Transverse colon (tissue), 4 donors: ENCODE results near the gene ZNF827. TPM values are rescaled to one million over a fixed set of nuclear protein-coding genes. Genes with fewer than 3 reads are reported as not detected.
"Not testable (repeated sequence)": the region's sequence is repeated elsewhere in the genome, so short reads cannot be mapped to it uniquely, and the experiment has no call there.

Experiments
- DNase-seq: peaks from one replicate; pipeline ENCODE4 v3.0.0-alpha.2; 2019
- H3K27ac ChIP-seq, 4 donors: fragments of 200-600 bp; sonication (generic); 2 replicates each; pipeline ENCODE4 v1.5.1; 2016 to 2018; ENCODE audit warnings: inconsistent platforms in 4 of 4
- H3K27me3 ChIP-seq: fragments of 200-600 bp; sonication (generic); 2 replicates; pipeline ENCODE4 v1.5.1; 2017; ENCODE audit warnings: inconsistent platforms
- H3K36me3 ChIP-seq, 4 donors: fragments of 200-600 bp; sonication (generic); 2 replicates each; pipeline ENCODE4 v1.5.1; 2017 to 2019; ENCODE audit warnings: inconsistent platforms in 4 of 4
- H3K4me1 ChIP-seq, 4 donors: fragments of 200-600 bp; sonication (generic); 2 replicates each; pipeline ENCODE4 v1.5.1; 2017 to 2020; ENCODE audit warnings: inconsistent platforms in 4 of 4
- H3K4me3 ChIP-seq, 4 donors: fragments of 200-600 bp; sonication (generic); 1 replicate in 1 of 4; 2 replicates in 3 of 4; pipeline versions ENCODE4 v1.5.1 to v1.6.1; 2017 to 2019; ENCODE audit warnings: inconsistent platforms in 4 of 4
- H3K9me3 ChIP-seq, 2 donors: fragments of 200-600 bp; sonication (generic); 2 replicates each; pipeline ENCODE4 v1.5.1; 2017 to 2019; ENCODE audit warnings: inconsistent platforms in 2 of 2
- CTCF ChIP-seq, 5 experiments: fragments of 200-600 bp in 3 of 5; fragments of 450-650 bp in 2 of 5; sonication (generic) in 3 of 5; IDR thresholded peaks; 1 replicate in 2 of 5; 2 replicates in 3 of 5; pipeline ENCODE4 v1.5.1; 2016 to 2017; ENCODE audit warnings: antibody characterized with exemption in 5 of 5, inconsistent platforms in 3 of 5, mild to moderate bottlenecking in 2 of 5, moderate library complexity in 1 of 5
- EP300 ChIP-seq: sonication (generic); formaldehyde crosslinking; IDR thresholded peaks from one replicate; pipeline ENCODE4 v1.6.1; 2017; ENCODE audit warnings: antibody characterized with exemption, low read depth
- POLR2A ChIP-seq: fragments of 450-650 bp; IDR thresholded peaks from one replicate; pipeline ENCODE4 v1.6.1; 2016; ENCODE audit warnings: antibody characterized with exemption, mild to moderate bottlenecking, moderate library complexity
- POLR2AphosphoS5 ChIP-seq, 3 donors: sonication (generic); formaldehyde crosslinking; IDR thresholded peaks; one replicate each; pipeline ENCODE4 v1.6.1; 2016; ENCODE audit warnings: antibody characterized with exemption in 3 of 3
- WGBS, 2 donors: methylation state at CpG; one replicate each; pipeline ENCODE4 v1.1.5; 2018; ENCODE audit warnings: low coverage in 1 of 2; 5-methylcytosine and 5-hydroxymethylcytosine counted together
- in situ Hi-C, 4 donors: fragments of 200-750 bp; cut with MboI; loops; one replicate each; pipeline versions ENCODE4 v1.15.0 to v1.15.1; 2017; ENCODE audit warnings: low sequenced_read_pairs in 3 of 4, low pct_ligation_motif_present in 1 of 4, low pct_unique_long_range_greater_than_20kb in 1 of 4
- intact Hi-C: fragments of 100-400 bp; cut with DNase I; formaldehyde crosslinking; loops from one replicate; pipeline ENCODE4 v1.15.1; 2023; ENCODE audit warnings: low total_unique reads
- total RNA-seq, 4 donors: library from RNA; depleted of rRNA; stranded (reverse); fragments of >200 nt; gene quantifications; one replicate each; pipeline ENCODE4 v1.1.0, GENCODE V29; 2016

The ZNF827 gene
- total RNA-seq, 4 donors from 2014 or later: 22.5 to 61.3 (median 29.2) TPM

GRCh38 chr4:145840162-145840768, 98.4 kb downstream of the ZNF827 start:
- no peak for DNase-seq
- intact Hi-C loops: no loop called here
- 56 to 62% methylated on average over 3 of the region's 3 CpGs for WGBS, 2 donors

GRCh38 chr4:145839151-145839550, 99.5 kb downstream of the ZNF827 start:
- 85 to 86% methylated on average over 1 to 10 of the region's 10 CpGs for WGBS, 2 donors
- Histone ChIP-seq H3K27me3 (no peaks in the 10 kb centered on the region), H3K4me3 (no peak overlapping the region), H3K9me3 (no peaks in the 10 kb centered on the region), H3K27ac (no peak overlapping the region), H3K36me3 (no peaks in the 10 kb centered on the region), H3K4me1 (peaks cover 0 to 4% (median 0%) of the 10 kb centered on the region in 4 donors)
- intact Hi-C loops (no loop called here), in situ Hi-C loops (no loop called here)
- no peak for DNase-seq
- TF ChIP-seq CTCF (IDR thresholded peaks at IDR 0.05): no peak
- no peak for TF ChIP-seq POLR2AphosphoS5 (IDR thresholded peaks at IDR 0.05)
- TF ChIP-seq EP300: no peak
- no peak for TF ChIP-seq POLR2A

More at GRCh38 chr4:145840162-145840768, 98.4 kb downstream of the ZNF827 start:
- TF ChIP-seq POLR2AphosphoS5 (IDR thresholded peaks at IDR 0.05) (no peak), EP300 (no peak), POLR2A (no peak), CTCF (IDR thresholded peaks at IDR 0.05) (peak; percentile 34 to 51 (median 44))
- Histone ChIP-seq H3K9me3 (no peaks in the 10 kb centered on the region), H3K27me3 (no peaks in the 10 kb centered on the region), H3K36me3 (no peaks in the 10 kb centered on the region), H3K4me1 (peaks cover 0 to 4% (median 0%) of the 10 kb centered on the region in 4 donors), H3K4me3 (no peak overlapping the region), H3K27ac (no peak overlapping the region)
- in situ Hi-C loops: no loop called here

- H3K9me3 ChIP-seq, intact Hi-C loops, in situ Hi-C loops, DNase-seq, H3K4me1 ChIP-seq, H3K4me3 ChIP-seq, H3K36me3 ChIP-seq, H3K27me3 ChIP-seq, H3K27ac ChIP-seq: not testable (repeated sequence)
- 89 to 93% methylated on average over 1 to 4 of the region's 4 CpGs for WGBS, 2 donors
Measured at GRCh38 chr4:145832384-145832783, 106.2 kb downstream of the ZNF827 start.

GRCh38 chr4:145830699-145831098, 107.9 kb downstream of the ZNF827 start:
- peaks cover 0 to 6% (median 0%) of the 10 kb centered on the region in 4 donors for H3K4me1 ChIP-seq
- H3K9me3 ChIP-seq: no peaks in the 10 kb centered on the region
- WGBS, 2 donors: 79 to 81% methylated on average over 3 of the region's 3 CpGs
- in situ Hi-C loops (no loop called here), intact Hi-C loops (no loop called here)
- H3K27ac ChIP-seq: no peak overlapping the region
- H3K36me3 ChIP-seq: no peaks in the 10 kb centered on the region
- no peak overlapping the region for H3K4me3 ChIP-seq
- H3K27me3 ChIP-seq: no peaks in the 10 kb centered on the region
- DNase-seq: no peak
- no peak for TF ChIP-seq EP300
- no peak for TF ChIP-seq POLR2AphosphoS5 (IDR thresholded peaks at IDR 0.05)

GRCh38 chr4:145829629-145830395, 108.8 kb downstream of the ZNF827 start:
- in situ Hi-C loops (no loop called here), intact Hi-C loops (no loop called here)
- Histone ChIP-seq H3K27me3 (no peaks in the 10 kb centered on the region), H3K27ac (no peak overlapping the region), H3K4me3 (no peak overlapping the region), H3K36me3 (no peaks in the 10 kb centered on the region), H3K4me1 (peaks cover 0 to 6% (median 0%) of the 10 kb centered on the region in 4 donors), H3K9me3 (no peaks in the 10 kb centered on the region)
- TF ChIP-seq POLR2AphosphoS5 (IDR thresholded peaks at IDR 0.05): no peak
- TF ChIP-seq EP300: no peak
- no peak for TF ChIP-seq POLR2A
- TF ChIP-seq CTCF (IDR thresholded peaks at IDR 0.05): no peak
- no peak for DNase-seq
- 62 to 67% methylated on average over 5 of the region's 5 CpGs for WGBS, 2 donors
